Activated CD8-positive, alpha-beta T cell treated with anti-CD3 and anti-CD28 coated beads, Interleukin-2, amount 10 ng/mL, durations not matched to agents 7 days and 5 days (primary cell): ENCODE results near the gene MTTP. TPM values are rescaled to one million over a fixed set of nuclear protein-coding genes. Genes with fewer than 3 reads are reported as not detected.

Experiments
- ATAC-seq: fragments of 150-1000 bp; cut with Tn5 transposase; one replicate; pipeline ENCODE4 v1.10.0; 2021; ENCODE audit warnings: moderate library complexity
- CTCF ChIA-PET: fragments of 350-600 bp; sonication (Branson Sonifier 250); formaldehyde crosslinking; loops from one replicate; lab custom pipeline; 2021; ENCODE audit warnings: antibody characterized with exemption; lab: Charles Lee
- POLR2A ChIA-PET: fragments of 350-600 bp; sonication (Branson Sonifier 250); formaldehyde crosslinking; loops from one replicate; lab custom pipeline; 2021; ENCODE audit warnings: antibody characterized with exemption; lab: Charles Lee
- DNase-seq: peaks from one replicate; pipeline ENCODE4 v3.0.0-alpha.2; 2020
- H3K27ac Mint-ChIP-seq: one replicate; pipeline ENCODE4 v1.8.0; 2021; ENCODE audit warnings: mild to moderate bottlenecking, mixed read lengths
- H3K27me3 Mint-ChIP-seq: one replicate; pipeline ENCODE4 v1.8.0; 2021; ENCODE audit warnings: low read depth, mixed read lengths
- H3K36me3 Mint-ChIP-seq: one replicate; pipeline ENCODE4 v1.8.0; 2021; ENCODE audit warnings: low read depth, mixed read lengths
- H3K4me1 Mint-ChIP-seq: one replicate; pipeline ENCODE4 v1.8.0; 2021; ENCODE audit warnings: low read depth, mixed read lengths
- H3K4me3 Mint-ChIP-seq: one replicate; pipeline ENCODE4 v1.8.0; 2021; ENCODE audit warnings: mild to moderate bottlenecking, mixed read lengths
- H3K9me3 Mint-ChIP-seq: one replicate; pipeline ENCODE4 v1.8.0; 2022; ENCODE audit warnings: mixed read lengths; ENCODE audit not compliant: insufficient read depth
- total RNA-seq, 2 experiments: library from RNA; stranded (reverse); gene quantifications; one replicate each; pipeline ENCODE4 v1.2.3, GENCODE V29; 2021

The MTTP gene
- total RNA-seq, 2 experiments from 2014 or later, result 0.58 TPM; not detected in 1

DNA sequence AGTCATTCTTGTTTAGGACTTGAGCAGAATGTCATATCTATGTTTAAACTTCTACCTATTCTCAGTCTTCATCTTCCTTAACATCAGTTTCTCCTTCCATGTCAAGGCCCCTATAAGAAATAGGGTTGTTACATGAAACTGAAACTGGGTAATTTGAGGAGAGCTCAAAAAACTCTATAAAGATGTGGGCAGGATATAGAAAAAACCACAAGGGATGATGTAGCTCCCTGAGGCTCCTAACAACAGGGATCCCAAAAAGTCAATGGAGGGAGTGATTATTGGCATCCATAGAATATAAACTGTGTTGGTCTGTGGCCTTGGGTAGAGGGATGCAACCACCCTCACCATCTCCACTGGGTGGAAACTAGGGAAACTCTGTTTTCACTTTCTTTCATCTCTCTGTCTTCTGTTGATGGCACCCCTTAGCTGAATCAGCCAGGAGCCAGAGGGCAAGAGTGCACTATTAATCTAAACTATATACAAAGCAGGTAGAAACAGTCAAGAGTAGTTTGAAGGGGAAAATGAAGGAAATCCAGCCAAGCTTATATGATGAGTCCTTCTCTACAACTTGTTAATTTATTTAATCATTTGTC is 55.4 kb downstream of the MTTP start:
- ATAC-seq (peak; percentile 57), DNase-seq (no peak)
- Mint-ChIP-seq H3K4me1 (peaks cover 15% of the 10 kb centered on the region), H3K27me3 (peaks cover 8% of the 10 kb centered on the region), H3K27ac (peak overlapping the region; percentile 40), H3K36me3 (no peaks in the 10 kb centered on the region), H3K4me3 (no peak overlapping the region), H3K9me3 (peaks cover 4% of the 10 kb centered on the region)
- ChIA-PET CTCF (interaction anchor here (1.1 kb wide), 1 partner anchor 16 kb away, joined by 4 read pairs; no protein-coding TSS in a partner anchor), POLR2A (interaction anchor here (0.6 kb wide), 2 partner anchors 36 to 542 kb away, joined by 3 to 5 read pairs; no protein-coding TSS in a partner anchor)

DNA sequence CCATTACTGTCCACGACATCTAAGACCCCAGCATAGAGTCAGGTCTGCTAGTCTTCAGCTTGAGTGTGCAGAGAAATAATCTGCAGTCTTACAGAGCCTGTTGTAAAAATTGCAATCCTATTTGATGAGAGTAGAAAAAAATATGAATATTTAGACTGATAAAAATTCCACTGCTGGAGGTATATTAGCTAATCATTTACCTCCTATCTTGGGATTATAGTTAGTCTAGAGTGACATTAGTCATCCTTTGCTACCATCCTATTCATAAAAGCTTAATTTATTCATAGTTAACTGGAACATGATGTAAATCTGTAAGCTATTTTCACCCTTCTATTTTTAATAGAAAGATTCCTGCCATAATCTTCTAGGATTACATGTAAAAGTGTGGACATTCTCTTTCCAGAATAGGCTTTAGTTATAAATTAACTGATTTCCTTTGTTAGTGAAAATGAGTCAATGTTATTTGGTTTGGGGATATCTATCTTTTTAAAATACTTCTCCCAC is 56.3 kb downstream of the MTTP start:
- ChIA-PET POLR2A (no interaction called here), CTCF (no interaction called here)
- DNase-seq (no peak), ATAC-seq (no peak)
- Mint-ChIP-seq H3K27me3 (peaks cover 8% of the 10 kb centered on the region), H3K27ac (no peak overlapping the region), H3K4me3 (no peak overlapping the region), H3K9me3 (peaks cover 4% of the 10 kb centered on the region), H3K4me1 (peaks cover 15% of the 10 kb centered on the region), H3K36me3 (no peaks in the 10 kb centered on the region)

DNA sequence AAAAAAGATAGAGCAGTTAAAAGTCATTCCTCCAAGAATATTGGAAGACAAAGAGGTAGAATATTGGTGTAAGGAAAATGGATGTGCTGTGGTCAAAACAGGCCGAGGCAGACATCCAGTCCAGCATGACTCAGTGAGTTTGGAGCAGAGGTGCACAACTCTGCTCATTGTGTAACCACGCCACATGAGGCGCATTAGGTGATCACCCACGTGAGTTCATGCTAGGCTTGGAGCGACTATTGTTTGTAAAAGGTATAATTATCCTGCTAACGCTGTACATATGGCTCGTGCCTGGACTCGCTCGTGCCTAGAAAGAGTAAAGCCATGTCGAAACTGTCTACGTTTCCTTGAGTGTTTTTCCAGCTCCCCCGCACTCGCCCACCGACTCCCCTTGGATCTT is 59.1 kb downstream of the MTTP start:
- H3K27me3 Mint-ChIP-seq, result peaks cover 8% of the 10 kb centered on the region
- ChIA-PET CTCF (no interaction called here), POLR2A (no interaction called here)
- H3K4me1 Mint-ChIP-seq, result peaks cover 15% of the 10 kb centered on the region
- no peak overlapping the region for H3K4me3 Mint-ChIP-seq
- H3K36me3 Mint-ChIP-seq, result no peaks in the 10 kb centered on the region
- DNase-seq, result no peak
- no peak for ATAC-seq
- peaks cover 4% of the 10 kb centered on the region for H3K9me3 Mint-ChIP-seq
- H3K27ac Mint-ChIP-seq, result no peak overlapping the region

DNA sequence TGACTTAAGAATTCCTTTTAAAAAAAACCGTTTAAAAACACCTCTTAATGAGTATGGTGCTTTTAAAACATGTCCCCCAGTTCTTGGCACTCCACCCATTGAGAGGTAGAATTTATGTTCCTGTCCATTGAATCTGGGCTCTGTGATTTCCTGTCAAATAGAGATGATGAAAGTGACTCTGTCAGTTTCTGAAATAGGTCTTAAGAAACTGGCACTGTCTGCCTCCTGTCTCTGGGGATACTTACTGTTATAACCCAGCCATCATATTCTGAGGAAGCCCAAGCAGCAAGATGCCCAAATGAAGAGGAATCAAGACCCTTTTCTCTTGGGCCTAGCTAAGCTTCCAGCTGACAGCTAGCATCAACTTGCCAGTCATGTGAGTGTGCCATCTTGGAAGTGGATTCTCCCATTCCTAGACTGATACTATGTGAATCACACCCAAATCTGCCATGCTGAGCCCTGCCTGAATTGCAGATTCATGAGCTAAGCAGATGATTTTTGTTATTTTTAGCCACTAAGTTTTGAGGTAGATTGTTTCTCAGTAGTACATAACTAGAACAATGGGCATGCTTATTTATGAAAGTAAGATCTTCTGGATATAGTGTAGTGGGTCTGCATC is 60.2 kb downstream of the MTTP start:
- H3K4me1 Mint-ChIP-seq, result peaks cover 7% of the 10 kb centered on the region
- no peak overlapping the region for H3K27ac Mint-ChIP-seq
- no peak overlapping the region for H3K4me3 Mint-ChIP-seq
- ATAC-seq (no peak), DNase-seq (no peak)
- POLR2A ChIA-PET, result no interaction called here
- peaks cover 8% of the 10 kb centered on the region for H3K27me3 Mint-ChIP-seq
- peaks cover 4% of the 10 kb centered on the region for H3K9me3 Mint-ChIP-seq
- no peaks in the 10 kb centered on the region for H3K36me3 Mint-ChIP-seq
- CTCF ChIA-PET, result no interaction called here

DNA sequence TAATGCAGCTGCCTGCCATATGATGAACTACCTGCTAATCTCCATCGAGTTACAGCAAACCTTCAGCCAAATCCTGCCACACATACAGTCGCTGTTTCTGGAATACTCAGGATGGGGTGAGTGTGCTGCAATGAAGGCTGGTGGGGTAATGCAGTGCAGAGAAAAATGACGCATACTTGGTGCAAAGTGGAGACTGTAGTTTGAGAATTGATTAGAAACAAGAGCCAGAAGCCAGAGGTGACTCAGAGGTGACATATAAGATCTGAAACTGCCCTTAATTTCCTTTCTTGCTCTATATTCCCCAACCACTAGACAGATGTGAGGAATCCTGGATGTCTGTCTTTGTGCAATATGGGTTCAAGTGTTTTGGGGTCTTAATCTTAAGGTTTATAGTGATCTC is 61.0 kb downstream of the MTTP start:
- no peaks in the 10 kb centered on the region for H3K36me3 Mint-ChIP-seq
- no peaks in the 10 kb centered on the region for H3K4me1 Mint-ChIP-seq
- ChIA-PET CTCF (no interaction called here), POLR2A (no interaction called here)
- ATAC-seq, result no peak
- H3K27ac Mint-ChIP-seq, result no peak overlapping the region
- no peaks in the 10 kb centered on the region for H3K9me3 Mint-ChIP-seq
- H3K4me3 Mint-ChIP-seq, result no peak overlapping the region
- DNase-seq, result no peak
- peaks cover 13% of the 10 kb centered on the region for H3K27me3 Mint-ChIP-seq

DNA sequence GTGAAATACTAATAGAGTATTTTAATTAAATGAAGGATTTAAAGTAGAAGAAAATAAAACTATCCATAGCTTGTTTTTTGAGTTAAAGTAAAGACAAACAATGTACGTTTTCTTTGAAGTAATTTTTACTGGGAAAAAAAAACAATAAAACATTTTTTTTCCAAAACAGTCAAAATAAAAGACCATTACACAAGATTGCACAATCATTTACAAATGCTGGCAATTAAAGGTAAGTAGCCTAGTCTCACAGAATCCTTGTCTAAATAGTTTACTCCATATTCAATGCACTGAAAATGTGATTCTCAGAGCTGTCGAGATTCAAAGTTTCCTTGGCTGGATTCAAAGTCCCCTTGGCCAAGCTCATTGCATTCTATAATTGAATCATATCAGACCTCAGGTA is 61.8 kb downstream of the MTTP start:
- DNase-seq (no peak), ATAC-seq (no peak)
- H3K4me1 Mint-ChIP-seq, result no peaks in the 10 kb centered on the region
- no peaks in the 10 kb centered on the region for H3K9me3 Mint-ChIP-seq
- ChIA-PET CTCF (no interaction called here), POLR2A (no interaction called here)
- peaks cover 15% of the 10 kb centered on the region for H3K27me3 Mint-ChIP-seq
- H3K4me3 Mint-ChIP-seq, result no peak overlapping the region
- no peaks in the 10 kb centered on the region for H3K36me3 Mint-ChIP-seq
- H3K27ac Mint-ChIP-seq, result no peak overlapping the region

DNA sequence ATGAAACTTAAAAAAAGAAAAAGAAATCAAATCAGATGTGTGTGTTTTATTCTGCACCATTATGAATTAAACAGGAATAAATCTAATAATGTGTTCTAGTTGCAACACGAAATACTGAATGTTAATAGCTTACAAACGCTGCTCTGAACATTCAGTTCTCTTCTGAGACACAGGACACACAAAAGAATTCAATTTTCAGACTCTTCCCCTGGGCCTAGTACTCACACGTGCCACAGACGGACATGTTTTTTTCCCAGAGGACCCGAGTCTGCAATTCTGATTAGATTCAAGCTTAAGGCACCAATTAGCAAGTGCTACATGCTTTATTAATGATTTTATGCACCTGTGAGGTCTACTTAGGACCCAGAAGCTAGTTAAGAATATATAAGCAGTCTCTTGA is 62.5 kb downstream of the MTTP start:
- Mint-ChIP-seq H3K27ac (no peak overlapping the region), H3K36me3 (no peaks in the 10 kb centered on the region), H3K9me3 (no peaks in the 10 kb centered on the region), H3K4me1 (no peaks in the 10 kb centered on the region), H3K4me3 (no peak overlapping the region), H3K27me3 (peaks cover 14% of the 10 kb centered on the region)
- ChIA-PET CTCF (no interaction called here), POLR2A (no interaction called here)
- DNase-seq (no peak), ATAC-seq (no peak)

DNA sequence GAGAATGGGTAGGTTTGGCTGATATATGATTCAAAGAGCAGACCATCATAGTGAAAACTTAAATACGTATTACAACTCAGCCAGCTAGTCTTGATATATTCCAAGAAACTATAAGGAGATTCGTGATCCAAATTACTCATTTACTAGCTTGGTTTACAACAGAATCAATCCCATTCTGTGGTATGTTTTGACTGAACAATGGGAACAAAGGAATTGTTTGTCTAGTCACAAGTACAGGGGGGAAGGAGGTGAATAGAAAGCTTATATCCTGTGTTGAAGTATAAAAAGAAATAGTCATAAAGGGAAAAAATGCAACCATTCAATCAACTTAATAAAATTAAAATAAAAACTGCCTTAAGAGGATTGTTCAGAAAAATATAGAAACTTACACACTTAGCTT is 66.1 kb downstream of the MTTP start:
- DNase-seq (no peak), ATAC-seq (no peak)
- Mint-ChIP-seq H3K9me3 (no peaks in the 10 kb centered on the region), H3K36me3 (no peaks in the 10 kb centered on the region), H3K27ac (no peak overlapping the region), H3K4me1 (no peaks in the 10 kb centered on the region), H3K4me3 (no peak overlapping the region), H3K27me3 (peaks cover 14% of the 10 kb centered on the region)
- POLR2A ChIA-PET, result no interaction called here
- CTCF ChIA-PET, result interaction anchor here (0.6 kb wide), 1 partner anchor 878 kb away, joined by 3 read pairs; no protein-coding TSS in a partner anchor

DNA sequence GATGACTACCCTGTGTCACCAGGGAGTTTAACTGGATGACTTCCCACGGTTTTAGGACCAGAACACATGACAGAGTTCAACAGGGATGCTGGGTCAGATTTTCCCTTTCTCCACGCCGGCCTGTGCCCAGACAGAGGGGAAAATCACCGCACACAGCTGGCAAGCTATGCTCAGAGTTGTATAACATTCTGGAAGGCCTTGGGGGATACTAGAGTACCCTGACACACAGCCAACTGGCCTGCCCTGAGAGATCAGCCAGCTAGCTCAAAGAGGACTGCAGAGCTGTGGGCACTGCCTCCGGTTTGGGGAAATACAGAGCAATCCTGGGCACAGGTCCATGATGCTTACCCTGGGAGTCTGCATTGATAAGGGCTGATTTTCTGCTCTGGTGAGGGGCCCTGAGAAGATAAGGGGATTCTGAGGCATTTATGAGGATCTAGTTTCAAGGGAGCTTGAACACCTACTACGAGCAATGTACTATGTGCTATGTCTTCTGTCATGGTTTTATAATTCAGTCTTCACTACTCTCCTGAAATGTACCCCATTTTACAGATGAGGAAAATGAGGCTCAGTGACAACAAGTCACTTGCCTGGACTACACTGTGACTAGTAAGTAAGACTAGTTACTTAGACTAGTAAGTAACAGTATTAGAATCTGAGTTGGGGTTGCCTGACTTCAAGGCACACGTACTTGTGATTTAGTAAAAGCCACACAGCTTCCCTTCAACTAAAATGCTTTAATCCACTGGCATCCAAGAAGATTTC is 68.3 kb downstream of the MTTP start:
- Mint-ChIP-seq H3K36me3 (no peaks in the 10 kb centered on the region), H3K27me3 (peaks cover 14% of the 10 kb centered on the region), H3K4me3 (no peak overlapping the region), H3K27ac (no peak overlapping the region), H3K9me3 (no peaks in the 10 kb centered on the region), H3K4me1 (no peaks in the 10 kb centered on the region)
- ATAC-seq (no peak), DNase-seq (no peak)
- CTCF ChIA-PET, result no interaction called here
- POLR2A ChIA-PET, result no interaction called here

DNA sequence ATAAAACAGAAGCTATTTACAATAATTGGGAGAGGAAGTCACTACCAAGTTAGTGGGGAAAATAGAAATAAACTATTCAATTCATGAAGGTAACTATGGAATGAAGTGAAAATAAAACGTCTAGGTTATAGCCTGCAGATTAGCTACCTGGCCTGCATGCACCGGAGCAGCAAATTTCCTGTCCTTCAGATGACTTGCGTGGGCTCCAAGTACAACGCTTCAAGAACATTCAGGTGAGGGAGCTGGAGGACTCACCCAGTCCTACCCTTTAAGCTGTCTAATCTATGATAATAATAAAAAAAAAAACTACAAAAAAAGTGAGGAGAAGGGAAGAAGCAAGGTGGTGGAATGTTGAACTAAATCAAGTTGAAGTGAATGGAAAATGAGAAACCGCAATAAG is 69.8 kb downstream of the MTTP start:
- ChIA-PET POLR2A (no interaction called here), CTCF (no interaction called here)
- Mint-ChIP-seq H3K27ac (no peak overlapping the region), H3K4me3 (no peak overlapping the region), H3K4me1 (no peaks in the 10 kb centered on the region), H3K27me3 (peaks cover 14% of the 10 kb centered on the region), H3K36me3 (no peaks in the 10 kb centered on the region), H3K9me3 (no peaks in the 10 kb centered on the region)
- ATAC-seq, result no peak
- DNase-seq, result no peak

DNA sequence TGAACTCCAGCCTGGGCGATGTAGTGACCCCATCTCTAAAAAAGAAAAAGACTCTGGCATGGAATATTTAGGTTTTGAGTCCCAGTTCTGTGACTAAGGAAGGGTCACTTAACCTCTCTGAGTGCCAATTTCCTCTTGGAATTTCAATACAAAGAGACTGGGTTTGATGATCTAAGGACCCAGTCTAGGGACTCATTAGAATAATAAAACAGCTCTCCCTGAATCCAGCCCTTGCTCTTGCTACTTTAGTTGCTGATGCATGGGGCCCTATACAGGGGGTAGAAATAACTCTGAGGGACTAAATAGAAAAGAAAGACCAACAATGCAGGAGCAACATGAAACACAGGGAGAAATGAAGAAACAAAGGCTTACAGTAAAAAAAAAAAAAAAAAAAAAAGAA is 70.4 kb downstream of the MTTP start:
- Mint-ChIP-seq H3K27ac (no peak overlapping the region), H3K9me3 (no peaks in the 10 kb centered on the region), H3K27me3 (peaks cover 12% of the 10 kb centered on the region), H3K36me3 (no peaks in the 10 kb centered on the region), H3K4me1 (no peaks in the 10 kb centered on the region), H3K4me3 (no peak overlapping the region)
- POLR2A ChIA-PET, result no interaction called here
- CTCF ChIA-PET, result no interaction called here
- DNase-seq, result no peak
- ATAC-seq, result no peak

DNA sequence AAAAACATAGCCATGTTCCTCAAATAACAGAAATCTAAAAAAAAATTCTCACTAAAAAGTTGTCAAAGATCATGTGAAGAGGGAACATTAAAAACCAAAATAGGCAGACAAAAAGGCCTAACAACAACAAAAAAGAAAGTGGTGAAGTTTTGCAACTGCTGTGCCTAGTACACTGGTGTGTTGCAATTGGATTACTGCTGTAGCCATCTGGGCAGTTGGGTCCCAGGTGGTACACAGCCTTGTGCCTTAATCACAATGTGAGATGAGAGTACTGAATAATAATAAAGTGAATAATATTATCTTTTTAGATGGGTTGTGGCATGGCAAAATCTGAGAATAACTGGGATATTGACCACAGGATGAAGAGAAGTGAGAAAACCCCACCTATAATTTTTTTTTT is 71.0 kb downstream of the MTTP start:
- H3K4me3 Mint-ChIP-seq, result no peak overlapping the region
- DNase-seq, result no peak
- CTCF ChIA-PET, result no interaction called here
- H3K9me3 Mint-ChIP-seq, result no peaks in the 10 kb centered on the region
- ATAC-seq, result no peak
- H3K27ac Mint-ChIP-seq, result no peak overlapping the region
- peaks cover 8% of the 10 kb centered on the region for H3K27me3 Mint-ChIP-seq
- POLR2A ChIA-PET, result no interaction called here
- no peaks in the 10 kb centered on the region for H3K4me1 Mint-ChIP-seq
- no peaks in the 10 kb centered on the region for H3K36me3 Mint-ChIP-seq
